ENCODE measurements around the gene RFTN1.

- TF ChIP-seq CTCF (conservative IDR thresholded peaks at IDR 0.05; ENCODE audit: low read depth in 2 of 2) (no peak), POLR2AphosphoS5 (IDR thresholded peaks at IDR 0.05; ENCODE audit: low read depth) (no peak), EZH2phosphoT487 (IDR thresholded peaks at IDR 0.05; ENCODE audit: unreplicated experiment) (no peak), REST (IDR thresholded peaks at IDR 0.05; ENCODE audit: unreplicated experiment) (no peak), JUNB (IDR thresholded peaks at IDR 0.05; ENCODE audit: unreplicated experiment) (no peak), EZH2 (IDR thresholded peaks at IDR 0.05; ENCODE audit: low read depth, unreplicated experiment) (no peak), NANOG (IDR thresholded peaks at IDR 0.05; ENCODE audit: borderline replicate concordance) (no peak)
These were observed 34.3 kb upstream of the RFTN1 start for GRCh38 chr3:16547561-16548357.

Measured in GM23338 (cell line).